Common myeloid progenitor, CD34-positive (primary cell): Measurements from ENCODE around the gene RMI2.

ENCODE experiments used
- CTCF ChIA-PET: fragments of 350-600 bp; sonication (Branson Sonifier 250); formaldehyde crosslinking; loops from one replicate; lab custom pipeline; 2021; ENCODE audit warnings: antibody characterized with exemption; lab: Charles Lee
- POLR2A ChIA-PET: fragments of 350-600 bp; sonication (Branson Sonifier 250); formaldehyde crosslinking; loops from one replicate; lab custom pipeline; 2021; ENCODE audit warnings: antibody characterized with exemption; lab: Charles Lee
- DNase-seq, 3 donors: peaks; one replicate each; pipeline versions ENCODE4 v3.0.0 to v3.0.0-alpha.2; 2013
- H3K27ac ChIP-seq, 2 experiments: 1 replicate in 1 of 2; 2 replicates in 1 of 2; pipeline ENCODE4 v1.7.0; 2013; ENCODE audit warnings: inconsistent platforms in 2 of 2, low read length in 2 of 2, mild to moderate bottlenecking in 2 of 2, low read depth in 1 of 2, moderate library complexity in 1 of 2; ENCODE audit not compliant: severe bottlenecking in 2 of 2, insufficient read depth in 1 of 2, poor library complexity in 1 of 2
- H3K27me3 ChIP-seq, 5 experiments: replicated peaks in 2 of 5; 1 replicate in 3 of 5; 2 replicates in 2 of 5; pipeline versions ENCODE4 v1.6.1 to v1.7.0; 2013; ENCODE audit warnings: low read length in 4 of 5, mild to moderate bottlenecking in 2 of 5, moderate library complexity in 2 of 5, inconsistent platforms in 1 of 5; ENCODE audit not compliant: insufficient read depth in 5 of 5, control insufficient read depth in 4 of 5
- H3K36me3 ChIP-seq, 4 experiments: 1 replicate in 2 of 4; 2 replicates in 2 of 4; pipeline versions ENCODE4 v1.6.1 to v1.7.0; 2013; ENCODE audit warnings: low read length in 3 of 4, control low read depth in 1 of 4, mild to moderate bottlenecking in 1 of 4; ENCODE audit not compliant: control insufficient read depth in 4 of 4, insufficient read depth in 4 of 4
- H3K4me1 ChIP-seq, 4 experiments: 1 replicate in 3 of 4; 2 replicates in 1 of 4; pipeline versions ENCODE4 v1.6.1 to v1.7.1; 2013; ENCODE audit warnings: low read length in 3 of 4, mild to moderate bottlenecking in 3 of 4, control low read depth in 1 of 4, inconsistent platforms in 1 of 4, moderate library complexity in 1 of 4; ENCODE audit not compliant: control insufficient read depth in 4 of 4, insufficient read depth in 4 of 4; ENCODE audit errors: control extremely low read depth in 1 of 4
- H3K4me3 ChIP-seq, 7 experiments: 1 replicate in 4 of 7; 2 replicates in 3 of 7; pipeline versions ENCODE4 v1.5.1 to v1.7.0; 2013; ENCODE audit warnings: mild to moderate bottlenecking in 7 of 7, low read length in 6 of 7, moderate library complexity in 6 of 7, inconsistent platforms in 2 of 7, low read depth in 2 of 7, control low read depth in 1 of 7; ENCODE audit not compliant: insufficient read depth in 4 of 7, control insufficient read depth in 1 of 7; ENCODE audit errors: extremely low read depth in 1 of 7
- H3K9me3 ChIP-seq, 5 experiments: 1 replicate in 4 of 5; 2 replicates in 1 of 5; pipeline versions ENCODE4 v1.6.1 to v1.7.1; 2013; ENCODE audit warnings: low read length in 4 of 5, mild to moderate bottlenecking in 2 of 5, inconsistent platforms in 1 of 5, low read depth in 1 of 5, moderate library complexity in 1 of 5; ENCODE audit not compliant: control insufficient read depth in 4 of 5, insufficient read depth in 2 of 5; ENCODE audit errors: control extremely low read depth in 1 of 5
- WGBS: methylation state at CpG from one replicate; pipeline ENCODE4 v1.1.5; 2013; ENCODE audit not compliant: insufficient coverage; 5-methylcytosine and 5-hydroxymethylcytosine counted together

The RMI2 gene

DNA sequence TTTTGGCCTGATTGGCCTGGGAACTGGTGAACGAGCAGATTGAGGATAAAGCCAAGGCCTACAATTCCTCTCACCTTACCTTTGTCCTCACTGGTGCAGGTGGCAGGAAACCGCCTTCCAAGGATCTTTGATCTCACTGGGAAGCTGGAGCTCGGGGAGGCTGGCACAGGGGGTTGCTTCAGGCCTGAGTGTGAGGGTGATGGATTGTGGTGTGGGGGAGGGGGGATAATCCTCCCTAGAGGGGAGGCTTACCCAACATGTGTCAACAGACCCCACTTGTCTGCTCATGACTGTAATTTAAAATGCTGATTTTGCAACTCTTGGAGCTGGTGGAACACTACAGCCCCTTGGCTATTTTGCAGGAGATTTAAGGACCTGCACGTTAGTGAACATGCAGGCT lies 4.5 kb upstream of the RMI2 start:
- H3K9me3 ChIP-seq: no peaks in the 10 kb centered on the region
- CTCF ChIA-PET: no interaction called here
- no peak overlapping the region for H3K4me3 ChIP-seq
- H3K4me1 ChIP-seq: peaks cover 6 to 11% (median 7%) of the 10 kb centered on the region in 4 experiments
- WGBS: 100% methylated on average over 1 of the region's 4 CpGs
- no peaks in the 10 kb centered on the region for H3K36me3 ChIP-seq
- POLR2A ChIA-PET: no interaction called here
- no peaks in the 10 kb centered on the region for H3K27me3 ChIP-seq
- DNase-seq: no peak
- H3K27ac ChIP-seq: no peak overlapping the region

DNA sequence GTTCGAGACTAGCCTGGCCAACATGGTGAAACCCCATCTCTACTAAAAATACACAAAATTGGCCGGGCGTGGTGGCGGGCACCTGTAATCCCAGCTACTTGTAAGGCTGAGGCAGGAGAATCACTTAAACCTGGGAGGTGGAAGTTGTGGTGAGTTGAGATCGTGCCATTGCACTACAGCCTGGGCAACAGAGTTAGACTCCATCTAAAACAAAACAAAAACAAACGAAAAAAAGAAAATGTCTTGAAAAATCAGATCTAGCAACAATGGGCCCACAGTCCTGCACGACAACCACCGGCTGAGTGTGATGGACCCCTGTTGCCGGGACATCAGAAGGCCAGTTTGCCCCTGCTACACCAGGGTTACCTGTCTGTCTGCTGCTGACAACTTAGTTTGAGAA lies 3.9 kb upstream of the RMI2 start:
- H3K4me1 ChIP-seq: peaks cover 9 to 18% (median 13%) of the 10 kb centered on the region in 4 experiments
- H3K9me3 ChIP-seq: no peaks in the 10 kb centered on the region
- no peak overlapping the region for H3K4me3 ChIP-seq
- ChIA-PET CTCF (no interaction called here), POLR2A (no interaction called here)
- H3K27ac ChIP-seq: no peak overlapping the region
- no peaks in the 10 kb centered on the region for H3K36me3 ChIP-seq
- no peaks in the 10 kb centered on the region for H3K27me3 ChIP-seq
- no peak for DNase-seq
- WGBS: 98% methylated on average over 5 of the region's 9 CpGs

DNA sequence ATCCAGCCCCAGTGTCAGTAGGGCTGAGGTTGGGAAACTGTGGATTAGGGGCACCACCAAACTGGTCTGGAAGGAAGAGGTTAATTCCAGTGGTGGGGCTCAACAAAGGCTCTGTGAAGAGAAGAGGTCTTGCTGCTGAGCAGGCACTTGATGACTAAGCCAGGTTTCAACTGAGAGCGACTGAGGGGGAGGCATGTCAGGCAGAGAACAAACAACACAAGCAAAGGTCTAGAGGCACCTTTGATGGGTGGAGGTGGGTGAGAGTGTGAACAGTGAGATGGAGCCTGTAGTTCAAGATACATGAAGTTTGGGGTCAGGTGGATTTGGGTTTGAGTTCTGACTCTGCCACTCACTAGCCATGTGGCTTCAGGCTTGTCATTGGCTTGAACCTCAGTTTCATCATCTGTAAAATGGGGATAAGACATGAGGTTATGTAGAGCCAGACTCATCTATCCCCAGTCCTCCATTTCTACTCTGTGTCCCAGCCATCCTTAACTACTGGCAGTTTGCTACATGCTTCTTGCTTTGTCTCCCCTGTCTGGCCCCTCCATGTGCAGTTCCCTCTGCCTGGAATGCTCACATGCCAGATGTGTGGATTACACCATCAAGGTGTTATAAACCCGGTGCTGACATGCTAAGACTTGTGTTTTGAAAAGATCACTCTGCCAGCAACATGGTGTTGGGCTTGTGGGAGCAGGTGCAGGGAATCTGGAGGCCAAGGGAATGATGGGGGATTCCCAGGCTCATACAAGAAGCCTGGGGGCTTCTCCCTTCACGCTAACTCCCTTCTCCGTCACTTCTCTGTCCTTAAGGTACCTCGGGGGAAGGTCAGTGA lies 3.0 kb upstream of the RMI2 start:
- no peak for DNase-seq

DNA sequence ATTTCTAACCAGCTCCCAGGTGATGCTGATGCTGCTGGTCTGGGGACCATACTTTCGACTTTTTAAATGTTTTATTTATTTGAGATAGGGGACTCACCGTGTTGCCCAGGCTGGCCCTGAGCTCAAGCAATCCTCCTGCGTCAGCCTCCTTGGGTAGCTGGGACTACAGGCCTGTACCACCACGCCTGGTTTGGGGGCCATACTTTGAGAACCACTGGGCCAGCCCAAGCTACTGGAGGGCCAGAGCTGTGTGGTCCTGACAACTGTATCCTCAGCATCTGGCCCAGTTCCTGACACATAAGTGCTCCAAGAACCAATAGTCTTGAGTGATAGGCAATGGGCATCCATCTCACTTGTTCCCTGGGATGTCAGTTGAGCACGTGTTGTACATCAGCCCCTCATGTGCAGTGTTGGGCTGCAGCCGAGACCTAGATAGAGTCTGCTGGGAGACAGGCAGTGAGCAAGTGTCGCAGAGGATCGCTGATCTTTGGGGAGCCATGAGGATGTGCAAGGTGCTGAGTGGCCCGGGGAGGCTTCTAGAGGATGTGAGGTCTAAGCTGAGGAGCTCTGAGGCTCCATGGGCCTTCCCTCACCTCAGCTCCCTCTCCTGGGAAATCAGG lies 1.6 kb downstream of the RMI2 start:
- Histone ChIP-seq H3K4me1 (peaks cover 9 to 35% (median 25%) of the 10 kb centered on the region in 4 experiments), H3K4me3 (no peak overlapping the region), H3K36me3 (peaks cover 0 to 6% (median 3%) of the 10 kb centered on the region in 4 experiments), H3K27me3 (no peaks in the 10 kb centered on the region), H3K9me3 (no peaks in the 10 kb centered on the region), H3K27ac (no peak overlapping the region)
- DNase-seq: no peak
- 95% methylated on average over 6 of the region's 9 CpGs for whole genome bisulfite sequencing
- POLR2A ChIA-PET: no interaction called here
- CTCF ChIA-PET: interaction anchor here (1.1 to 1.6 kb wide), 3 partner anchors 10 to 41 kb away, joined by 3 to 4 read pairs (median 4); no protein-coding TSS in a partner anchor

More for the DNA sequence above, 3.0 kb upstream of the RMI2 start:
- ChIA-PET CTCF (no interaction called here), POLR2A (no interaction called here)
- no peak overlapping the region for H3K27ac ChIP-seq
- H3K36me3 ChIP-seq: no peaks in the 10 kb centered on the region
- 80% methylated on average over 5 of the region's 5 CpGs for WGBS
- H3K27me3 ChIP-seq: no peaks in the 10 kb centered on the region
- H3K4me1 ChIP-seq: peaks cover 9 to 26% (median 16%) of the 10 kb centered on the region in 4 experiments
- no peak overlapping the region for H3K4me3 ChIP-seq
- no peaks in the 10 kb centered on the region for H3K9me3 ChIP-seq

DNA sequence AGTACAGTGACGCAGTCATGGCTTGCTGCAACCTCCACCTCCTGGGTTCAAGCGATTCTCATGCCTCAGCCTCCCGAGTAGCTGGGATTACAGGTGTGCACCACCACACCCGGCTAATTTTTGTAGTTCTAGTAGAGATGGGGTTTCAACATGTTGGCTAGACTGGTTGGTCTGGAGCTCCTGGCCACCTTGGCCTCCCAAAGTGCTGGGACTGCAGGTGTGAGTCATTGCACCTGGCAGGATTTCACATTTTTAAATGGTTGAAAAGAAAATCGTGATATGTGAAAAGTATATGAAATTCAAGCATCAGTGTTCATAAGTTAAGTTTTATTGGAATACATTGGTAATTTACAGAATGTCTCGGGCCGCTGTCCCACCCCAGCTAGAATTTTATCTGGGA lies 2.6 kb downstream of the RMI2 start:
- Histone ChIP-seq H3K4me1 (peaks cover 9 to 35% (median 25%) of the 10 kb centered on the region in 4 experiments), H3K4me3 (no peak overlapping the region), H3K27ac (no peak overlapping the region), H3K36me3 (peaks cover 0 to 6% (median 3%) of the 10 kb centered on the region in 4 experiments), H3K9me3 (no peaks in the 10 kb centered on the region), H3K27me3 (no peaks in the 10 kb centered on the region)
- no peak for DNase-seq
- ChIA-PET POLR2A (no interaction called here), CTCF (interaction anchor here (0.9 to 1.6 kb wide), 3 partner anchors 9 to 51 kb away, joined by 3 to 4 read pairs (median 3); no protein-coding TSS in a partner anchor)
- WGBS: 97% methylated on average over 6 of the region's 7 CpGs

DNA sequence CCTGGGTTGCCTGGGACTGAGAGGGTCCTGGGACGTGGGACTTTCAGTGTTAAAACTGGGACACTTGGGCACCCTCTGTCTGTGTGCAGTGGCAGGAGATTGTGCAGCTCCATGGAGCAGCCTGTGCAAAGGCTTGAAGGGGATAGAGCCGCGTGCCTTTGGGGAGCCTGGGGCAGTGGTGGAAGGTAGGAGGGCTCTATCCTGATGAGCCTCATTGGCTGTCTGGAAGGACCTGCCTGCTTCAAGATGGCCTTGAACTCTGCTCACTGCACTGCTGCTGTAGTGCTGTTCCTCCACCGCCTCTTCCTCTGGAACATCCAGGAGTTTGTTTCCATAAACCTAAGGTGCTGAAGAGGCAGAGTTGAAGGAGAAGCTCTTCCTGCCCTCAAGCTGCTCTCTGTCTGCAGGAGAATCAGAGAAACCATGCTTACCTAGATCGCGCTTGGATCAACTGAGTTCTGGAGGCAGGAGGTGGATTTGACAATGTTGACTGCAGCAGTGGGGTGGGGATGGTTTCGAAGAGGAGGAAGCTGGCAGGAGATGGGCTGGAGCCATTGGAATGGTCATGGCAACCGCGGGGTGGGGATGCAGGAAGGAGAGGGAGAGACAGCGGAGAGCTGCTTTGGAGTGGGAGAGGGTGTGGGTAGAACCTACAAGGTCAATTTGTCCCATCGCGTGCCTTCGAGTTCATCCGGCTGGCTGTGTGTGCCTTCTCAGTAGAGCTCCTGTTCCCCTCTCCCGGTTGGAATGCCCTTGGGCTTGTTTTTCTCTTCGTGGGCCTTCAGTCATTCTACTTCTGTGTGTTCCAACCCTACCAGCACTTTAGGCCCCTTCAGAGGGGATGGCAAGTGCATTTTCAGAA lies 3.7 kb downstream of the RMI2 start:
- peaks cover 0 to 6% (median 4%) of the 10 kb centered on the region in 4 experiments for H3K36me3 ChIP-seq
- no peak overlapping the region for H3K4me3 ChIP-seq
- ChIA-PET CTCF (interaction anchor here (0.8 to 1.2 kb wide), 2 partner anchors 51 to 90 kb away, joined by 3 read pairs; no protein-coding TSS in a partner anchor), POLR2A (no interaction called here)
- 98% methylated on average over 13 of the region's 16 CpGs for WGBS
- H3K27me3 ChIP-seq: no peaks in the 10 kb centered on the region
- peaks cover 0 to 3% (median 0%) of the 10 kb centered on the region in 5 experiments for H3K9me3 ChIP-seq
- peaks cover 9 to 42% (median 28%) of the 10 kb centered on the region in 4 experiments for H3K4me1 ChIP-seq
- DNase-seq: no peak
- H3K27ac ChIP-seq: no peak overlapping the region
